OCI-M1 (cell line): ENCODE results near the gene ZNF827.

Source experiments
- DNase-seq: peaks from one replicate; lab custom pipeline; 2025; lab: John Stamatoyannopoulos, UW

Gene ZNF827

DNA sequence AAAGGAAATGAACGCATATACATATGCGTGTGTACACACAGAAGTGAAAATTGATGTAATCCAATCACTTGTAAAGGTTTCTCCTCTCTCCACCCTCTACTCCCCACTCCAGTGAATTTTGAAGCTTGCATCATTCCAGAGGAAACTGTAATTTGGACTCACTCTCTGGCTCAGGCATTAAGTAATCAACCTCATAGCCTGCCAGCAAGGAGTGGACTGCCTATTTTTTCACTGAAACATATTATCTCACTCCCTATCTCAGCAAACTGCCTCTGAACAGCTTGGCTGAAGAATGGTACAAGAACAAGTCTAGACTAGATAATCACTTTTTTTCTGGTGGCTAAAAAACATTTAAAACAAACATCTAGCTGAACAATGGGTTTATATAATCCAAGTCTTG is 134.5 kb downstream of the ZNF827 start:
- peak; percentile 64 for DNase-seq

DNA sequence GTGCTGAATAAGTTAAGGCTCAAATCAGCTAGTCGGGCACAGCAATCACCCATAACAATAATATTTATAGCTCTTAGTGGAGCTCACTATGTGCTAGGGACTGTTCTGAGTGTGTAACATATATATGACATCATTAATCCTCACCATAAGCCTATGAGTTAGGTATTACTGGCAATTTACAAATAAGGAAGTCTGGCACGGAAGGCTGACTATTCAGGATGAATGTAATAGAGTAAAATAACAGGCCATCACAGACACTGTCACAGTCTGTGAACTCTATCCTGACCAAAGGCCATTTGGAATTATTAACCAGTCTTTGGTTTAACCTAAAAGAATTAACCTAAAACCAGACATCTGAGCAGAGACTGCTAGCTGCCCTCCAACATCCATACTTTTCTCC is 139.4 kb downstream of the ZNF827 start:
- DNase-seq = no peak

- no peak for DNase-seq
Observed at GRCh38 chr4:145797278-145797677, 141.3 kb downstream of the ZNF827 start.

DNA sequence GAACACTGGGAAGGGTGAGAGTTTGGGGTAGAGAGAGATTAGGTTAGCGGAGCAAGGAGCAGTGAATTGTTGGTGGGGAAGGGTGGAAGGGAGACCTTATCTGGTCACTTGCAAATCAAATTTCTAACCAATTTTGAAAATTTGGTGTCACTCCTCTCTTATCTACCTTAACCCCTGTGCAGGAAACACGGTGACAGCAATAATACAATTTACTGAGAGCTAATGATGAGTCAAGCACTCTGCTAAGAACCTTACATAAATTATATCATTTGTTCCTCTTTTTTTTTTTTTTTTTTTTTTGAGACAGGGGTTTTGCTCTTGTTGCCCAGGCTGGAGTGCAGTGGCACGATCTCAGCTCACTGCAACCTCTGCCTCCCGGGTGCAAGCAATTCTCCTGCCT is 142.3 kb downstream of the ZNF827 start:
- DNase-seq = peak; percentile 39

GRCh38 chr4:145795521-145795920 is 143.1 kb downstream of the ZNF827 start:
- peak; percentile 16 for DNase-seq

DNA sequence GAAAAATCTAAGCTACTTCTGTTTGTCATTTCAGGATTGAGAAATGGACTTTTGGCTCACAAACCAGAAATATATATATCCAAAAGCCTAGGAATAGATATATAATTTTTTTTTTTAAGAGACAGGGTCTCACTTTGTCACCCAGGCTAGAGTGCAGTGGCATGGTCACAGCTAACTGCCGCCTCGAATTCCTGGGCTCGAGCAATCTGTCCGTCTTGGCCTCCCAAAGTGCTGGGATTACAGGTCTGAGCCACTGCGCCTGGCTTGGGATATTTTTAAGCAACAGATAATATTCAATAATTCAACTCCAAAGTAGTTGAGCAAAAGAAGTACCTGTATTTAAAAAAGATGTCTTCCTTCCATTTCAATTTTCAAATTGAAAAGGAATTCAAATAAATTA is 146.2 kb downstream of the ZNF827 start:
- DNase-seq = no peak

- DNase-seq = no peak
Observed at GRCh38 chr4:145791988-145792387, 146.6 kb downstream of the ZNF827 start.

- DNase-seq = no peak
Observed at GRCh38 chr4:145788755-145789154, 149.9 kb downstream of the ZNF827 start.

DNA sequence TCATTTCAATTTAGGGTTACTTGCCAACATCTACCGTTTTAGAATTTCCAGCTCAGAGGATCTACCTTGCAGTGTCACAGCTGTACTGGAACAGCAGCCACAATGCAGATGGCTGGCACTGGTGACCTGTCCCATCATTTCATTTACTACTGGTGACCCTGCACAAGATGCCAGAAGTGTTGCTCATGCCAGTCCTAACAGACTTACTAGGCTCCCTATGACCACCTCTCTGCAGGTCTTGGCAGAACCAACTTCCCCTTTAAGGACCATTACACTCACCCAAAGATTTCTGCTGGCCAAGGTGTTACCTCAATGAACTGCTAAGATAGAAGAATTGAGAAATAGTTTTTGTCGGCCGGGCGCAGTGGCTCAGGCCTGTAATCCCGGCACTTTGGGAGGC is 151.8 kb downstream of the ZNF827 start:
- no peak for DNase-seq

GRCh38 chr4:145786261-145786660 is 152.4 kb downstream of the ZNF827 start:
- no peak for DNase-seq

GRCh38 chr4:145785391-145786008 is 153.1 kb downstream of the ZNF827 start:
- DNase-seq = no peak

DNA sequence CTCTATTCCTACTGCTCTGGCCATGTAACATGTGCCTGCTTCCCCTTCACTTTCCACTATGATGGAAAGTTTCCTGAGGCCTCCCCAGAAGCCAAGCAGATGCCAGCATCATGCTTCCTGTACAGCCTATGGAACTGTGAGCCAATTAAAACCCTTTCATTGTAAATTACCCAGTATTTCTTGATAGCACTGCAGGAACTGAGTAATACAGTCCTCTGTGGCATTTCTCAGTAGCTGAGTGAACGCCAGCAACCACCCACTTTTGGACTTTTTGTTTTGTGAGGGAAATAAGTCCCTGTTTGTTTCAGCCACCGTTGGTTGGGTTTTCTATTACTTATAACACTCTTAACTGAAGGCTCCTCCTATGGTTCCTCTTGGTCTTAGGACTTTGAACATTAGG is 154.6 kb downstream of the ZNF827 start:
- no peak for DNase-seq

DNA sequence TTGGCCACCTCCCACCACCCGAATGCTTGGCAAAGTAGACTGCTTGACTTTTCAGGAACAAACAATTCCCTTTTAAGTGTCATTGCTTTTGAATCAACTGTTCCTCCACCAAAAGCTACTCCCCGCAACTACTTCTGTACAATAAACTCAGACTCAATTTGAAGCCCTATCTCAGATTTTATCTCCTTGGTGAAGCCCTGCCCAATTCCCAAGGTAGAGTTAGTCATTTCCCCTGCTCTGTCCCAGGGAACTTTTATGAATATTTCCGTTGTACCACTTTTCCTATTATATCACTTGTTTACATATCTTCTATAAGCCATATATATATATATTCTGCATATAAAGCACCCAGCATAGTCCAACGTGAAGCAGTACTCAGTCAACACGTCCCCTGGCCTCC is 155.9 kb downstream of the ZNF827 start:
- DNase-seq = no peak

DNA sequence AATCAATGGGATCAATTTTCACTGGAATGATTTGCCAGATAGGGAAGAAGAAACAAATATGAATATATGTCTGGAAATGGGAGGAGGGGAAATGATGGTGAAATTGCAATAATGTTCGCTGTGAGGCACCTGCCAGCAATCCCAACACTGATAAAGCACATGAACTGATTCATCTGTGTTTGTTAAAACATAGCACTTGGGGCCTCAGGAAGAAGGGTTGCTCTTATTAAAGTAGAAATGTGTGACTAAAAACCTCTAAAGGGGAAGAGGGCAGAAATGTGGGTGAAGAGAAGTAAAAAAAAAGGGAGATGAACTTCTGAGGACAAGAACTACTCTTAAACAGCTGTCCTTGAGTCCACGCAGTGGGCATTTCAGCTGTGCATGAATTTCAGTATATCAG is 157.3 kb downstream of the ZNF827 start:
- DNase-seq = no peak

DNA sequence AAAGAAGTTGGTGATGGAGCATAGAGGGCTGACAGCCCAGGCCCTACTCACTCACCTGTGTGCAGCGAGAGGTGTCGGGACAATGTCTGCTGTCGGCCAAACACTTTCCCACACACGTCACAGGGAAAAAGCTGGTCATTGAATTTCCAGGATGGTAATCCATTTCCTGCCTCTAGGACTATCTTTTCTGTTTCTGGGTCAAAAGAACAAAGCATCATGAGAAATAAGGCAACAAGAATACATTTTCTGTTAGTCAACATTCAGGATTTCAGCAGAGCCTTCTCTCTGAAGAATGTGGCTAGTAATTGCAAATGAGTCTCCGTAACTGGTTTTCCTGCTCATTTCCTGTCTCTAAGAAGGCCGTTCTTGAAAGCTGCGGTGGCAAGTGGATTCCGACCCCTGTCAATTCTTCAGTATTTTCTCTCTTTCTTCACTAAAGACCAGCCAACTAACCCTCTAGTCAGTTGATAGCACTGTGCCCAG is 159.3 kb downstream of the ZNF827 start:
- DNase-seq = no peak

DNA sequence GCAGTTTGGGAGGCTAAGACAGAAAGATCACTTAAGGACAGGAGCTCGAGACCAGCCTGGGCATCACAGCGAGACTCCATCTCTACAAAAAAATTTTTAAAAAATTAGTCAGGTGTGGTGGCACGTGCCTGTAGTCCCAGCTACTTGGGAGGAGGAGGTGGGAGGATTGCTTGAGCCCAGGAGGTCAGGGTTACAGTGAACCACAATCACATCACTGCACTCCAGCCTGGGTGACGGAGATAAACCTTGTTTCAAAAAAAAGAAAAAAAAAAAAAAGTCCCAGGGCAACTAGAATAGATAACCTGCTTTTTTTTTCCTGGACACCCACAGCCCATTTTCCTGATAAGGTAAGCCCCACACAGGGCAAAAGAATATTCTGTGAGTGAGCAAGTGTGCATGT is 162.4 kb downstream of the ZNF827 start:
- peak; percentile 62 for DNase-seq

DNA sequence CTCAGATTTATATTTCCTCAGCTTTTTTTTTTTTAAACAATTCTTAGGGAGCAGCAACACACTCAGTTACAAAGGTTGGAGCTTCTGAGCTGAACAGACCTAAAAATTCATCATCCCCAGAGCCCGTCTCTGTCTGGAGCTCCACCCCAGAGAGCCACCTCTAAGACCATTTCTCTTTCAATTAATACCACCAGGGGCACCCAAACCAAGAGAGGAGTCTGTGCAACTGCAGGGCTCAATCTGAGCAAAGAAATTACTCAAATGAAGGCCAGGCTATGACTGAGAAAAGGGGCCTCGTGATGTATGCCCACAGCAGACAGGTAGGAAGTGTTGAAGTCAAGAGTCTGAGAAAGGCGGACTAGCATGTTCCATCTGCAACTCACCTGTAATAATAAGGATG is 163.2 kb downstream of the ZNF827 start:
- DNase-seq = no peak

DNA sequence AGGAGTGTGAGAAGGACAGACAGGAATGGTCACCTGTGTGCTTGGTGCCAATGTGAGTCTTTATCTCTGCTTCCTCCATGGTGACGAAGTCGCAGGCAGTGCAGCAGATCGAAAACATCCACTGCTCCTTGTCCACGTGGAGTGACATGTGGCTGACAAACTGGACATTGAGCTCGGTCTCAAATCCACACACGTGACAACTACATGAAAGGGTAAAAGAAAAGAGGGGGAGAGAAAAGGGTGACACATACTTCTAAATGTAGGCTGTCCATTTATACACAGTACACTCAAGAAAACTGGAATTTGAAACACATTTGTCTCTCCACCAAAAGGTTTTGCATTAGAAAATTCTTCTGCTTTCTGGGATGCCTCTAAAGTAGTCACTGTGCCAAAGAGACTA is 164.2 kb downstream of the ZNF827 start:
- DNase-seq = no peak

DNA sequence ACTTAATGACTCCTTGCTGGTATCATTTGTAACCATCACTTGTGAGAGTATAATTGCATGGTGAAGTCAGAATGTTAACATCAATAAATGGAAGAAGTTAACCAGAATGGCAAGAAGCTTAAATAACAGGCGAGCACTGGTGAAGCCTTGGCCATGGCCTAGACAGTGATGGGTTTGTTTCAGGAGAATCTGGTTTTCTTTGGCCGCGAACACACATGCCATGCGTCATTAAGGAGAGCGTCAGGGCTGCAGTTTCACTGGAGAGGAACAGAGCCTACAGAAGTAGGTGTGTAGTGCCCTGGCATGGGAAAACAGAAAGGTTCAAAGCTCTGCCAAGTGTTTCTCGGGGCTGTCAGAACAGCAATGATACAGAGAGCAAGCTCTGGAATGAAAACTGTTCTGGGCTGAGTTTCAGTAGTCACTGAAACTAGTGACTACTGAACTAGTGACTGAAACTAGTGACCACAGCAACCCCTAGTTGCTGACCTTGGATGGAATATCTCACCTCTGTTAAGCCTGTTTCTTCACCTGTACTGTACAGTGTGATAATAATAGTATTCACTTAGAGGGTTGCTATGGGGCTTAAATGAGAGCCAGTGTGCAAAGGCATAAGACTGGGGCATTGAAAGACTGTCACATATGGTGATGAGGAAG is 164.9 kb downstream of the ZNF827 start:
- DNase-seq = no peak

GRCh38 chr4:145772347-145772746 is 166.3 kb downstream of the ZNF827 start:
- DNase-seq = no peak

DNA sequence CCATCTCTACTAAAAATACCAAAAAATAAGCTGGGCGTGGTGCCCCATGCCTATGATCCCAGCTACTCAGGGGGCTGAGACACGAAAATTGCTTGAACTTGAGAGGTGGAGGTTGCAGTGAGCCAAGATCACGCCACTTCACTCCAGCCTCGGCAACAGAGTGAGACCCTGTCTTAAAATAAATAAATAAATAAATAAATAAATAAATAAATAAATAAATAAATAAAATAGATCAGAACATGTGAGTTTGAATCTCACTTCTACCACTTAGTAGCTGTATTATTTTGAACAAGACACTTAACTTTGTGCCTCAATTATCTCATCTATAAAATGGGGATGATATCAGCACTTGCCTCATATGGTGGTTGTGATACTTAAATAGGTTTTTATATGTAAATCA is 168.5 kb downstream of the ZNF827 start:
- DNase-seq = no peak

DNA sequence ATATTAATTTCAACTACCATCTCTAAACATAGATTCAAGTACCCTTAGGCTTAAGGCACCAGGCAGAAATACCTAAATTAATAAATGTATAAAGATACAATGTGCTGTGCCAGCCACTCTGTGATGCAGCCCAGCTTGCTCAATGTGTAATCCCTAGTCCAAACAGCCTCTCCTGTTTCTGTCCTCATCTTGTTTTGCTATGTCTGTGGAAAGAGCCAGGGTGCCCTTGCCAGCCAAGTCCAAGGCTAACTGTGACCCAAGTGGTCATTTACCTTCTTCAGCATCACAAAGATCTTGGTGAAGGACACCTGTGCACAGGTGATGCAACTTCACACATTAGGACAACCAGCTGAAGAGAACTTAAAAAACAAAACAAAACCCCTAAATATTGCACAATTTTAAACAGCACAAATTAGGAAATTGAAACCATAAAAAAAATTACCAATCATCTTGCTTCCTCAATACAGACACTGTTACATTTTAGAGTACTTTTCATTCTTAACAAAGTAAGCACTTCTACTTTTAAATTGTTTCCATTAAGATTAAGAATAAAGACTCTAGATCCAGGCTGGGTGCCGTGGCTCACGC is 169.1 kb downstream of the ZNF827 start:
- DNase-seq = no peak

DNA sequence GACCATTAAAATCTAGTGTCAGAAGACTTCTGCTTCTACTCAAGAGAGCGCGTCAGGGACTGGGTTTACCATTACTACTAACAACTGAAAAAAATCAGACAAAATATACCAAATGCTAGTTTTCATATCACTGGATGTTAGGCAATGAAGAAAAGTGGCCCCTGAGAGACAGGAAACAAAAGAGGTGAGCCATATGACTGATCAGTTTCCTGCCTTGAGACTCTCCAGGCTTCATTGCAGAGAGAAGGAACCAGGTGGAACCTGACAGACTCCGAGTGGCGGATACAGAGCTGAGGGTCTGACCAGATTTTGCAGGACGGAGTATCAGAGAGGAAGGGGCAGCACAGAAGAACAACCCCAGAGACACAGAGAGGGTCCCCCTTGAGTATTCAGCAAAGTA is 172.3 kb downstream of the ZNF827 start:
- DNase-seq = no peak

- DNase-seq = no peak
Observed at GRCh38 chr4:145763399-145763798, 175.2 kb downstream of the ZNF827 start.
